Subcutaneous abdominal adipose tissue (tissue), 5 donors: Measurements from ENCODE around the gene ERMN.
"Not testable (repeated sequence)": the region's sequence is repeated elsewhere in the genome, so short reads cannot be mapped to it uniquely, and the experiment has no call there.

Experiments
- H3K27ac ChIP-seq: one replicate; pipeline ENCODE4 v1.7.0; 2013; ENCODE audit warnings: low read depth, mild to moderate bottlenecking, inconsistent platforms, low read length, moderate library complexity
- H3K27me3 ChIP-seq, 5 donors: one replicate each; pipeline ENCODE4 v1.7.0; 2013; ENCODE audit warnings: low read length in 5 of 5, inconsistent platforms in 1 of 5; ENCODE audit not compliant: control insufficient read depth in 5 of 5, insufficient read depth in 4 of 5
- H3K36me3 ChIP-seq, 5 donors: one replicate each; pipeline ENCODE4 v1.7.0; 2013; ENCODE audit warnings: low read length in 5 of 5; ENCODE audit not compliant: control insufficient read depth in 5 of 5, insufficient read depth in 5 of 5
- H3K4me1 ChIP-seq, 5 donors: one replicate each; pipeline ENCODE4 v1.7.0; 2013; ENCODE audit warnings: low read length in 5 of 5, mild to moderate bottlenecking in 3 of 5, moderate library complexity in 1 of 5; ENCODE audit not compliant: control insufficient read depth in 5 of 5, insufficient read depth in 5 of 5
- H3K4me3 ChIP-seq, 5 donors: one replicate each; pipeline ENCODE4 v1.7.0; 2013; ENCODE audit warnings: low read length in 5 of 5, low read depth in 1 of 5
- H3K9ac ChIP-seq, 5 donors: one replicate each; pipeline ENCODE4 v1.7.0; 2013; ENCODE audit warnings: low read length in 5 of 5, mild to moderate bottlenecking in 4 of 5, moderate library complexity in 3 of 5
- H3K9me3 ChIP-seq, 5 donors: one replicate each; pipeline ENCODE4 v1.7.0; 2013; ENCODE audit warnings: low read length in 5 of 5; ENCODE audit not compliant: control insufficient read depth in 5 of 5
- donor health status: healthy.
- donor health status: healthy.
- donor health status: healthy.
- donor health status: healthy.
- donor health status: healthy.

Gene ERMN

DNA sequence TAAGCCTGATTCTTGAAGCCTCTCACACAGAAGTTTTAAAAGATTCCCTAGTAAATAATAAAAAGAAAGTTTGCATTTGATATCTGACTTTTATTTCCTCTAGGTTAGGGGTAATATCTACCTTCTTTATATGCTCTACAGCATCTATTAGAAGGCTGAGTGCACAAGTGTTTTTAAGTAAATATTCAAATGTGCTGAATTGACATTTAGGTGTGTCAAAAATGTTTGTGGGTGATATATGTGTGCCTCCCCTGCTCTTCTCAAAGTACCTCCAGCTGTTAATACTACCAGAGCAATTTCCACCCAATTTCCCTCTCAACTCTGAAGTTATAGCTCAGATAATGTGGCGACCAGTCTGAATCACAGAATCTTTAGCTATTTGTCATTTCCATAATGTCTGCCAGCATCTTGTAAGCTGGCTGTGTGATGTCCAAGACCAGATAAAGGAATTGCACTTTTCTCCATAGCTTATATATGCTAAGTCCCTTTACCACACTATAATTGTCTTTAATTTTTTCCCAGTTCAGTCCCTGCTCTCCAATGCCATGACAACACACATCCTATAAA is 24.4 kb upstream of the ERMN start:
- no peak overlapping the region for H3K4me3 ChIP-seq
- H3K27ac ChIP-seq, result no peak overlapping the region
- no peak overlapping the region for H3K9ac ChIP-seq
- no peaks in the 10 kb centered on the region for H3K4me1 ChIP-seq
- H3K27me3 ChIP-seq, result no peaks in the 10 kb centered on the region
- no peaks in the 10 kb centered on the region for H3K36me3 ChIP-seq
- H3K9me3 ChIP-seq, result peaks cover 0 to 4% (median 0%) of the 10 kb centered on the region in 5 donors

DNA sequence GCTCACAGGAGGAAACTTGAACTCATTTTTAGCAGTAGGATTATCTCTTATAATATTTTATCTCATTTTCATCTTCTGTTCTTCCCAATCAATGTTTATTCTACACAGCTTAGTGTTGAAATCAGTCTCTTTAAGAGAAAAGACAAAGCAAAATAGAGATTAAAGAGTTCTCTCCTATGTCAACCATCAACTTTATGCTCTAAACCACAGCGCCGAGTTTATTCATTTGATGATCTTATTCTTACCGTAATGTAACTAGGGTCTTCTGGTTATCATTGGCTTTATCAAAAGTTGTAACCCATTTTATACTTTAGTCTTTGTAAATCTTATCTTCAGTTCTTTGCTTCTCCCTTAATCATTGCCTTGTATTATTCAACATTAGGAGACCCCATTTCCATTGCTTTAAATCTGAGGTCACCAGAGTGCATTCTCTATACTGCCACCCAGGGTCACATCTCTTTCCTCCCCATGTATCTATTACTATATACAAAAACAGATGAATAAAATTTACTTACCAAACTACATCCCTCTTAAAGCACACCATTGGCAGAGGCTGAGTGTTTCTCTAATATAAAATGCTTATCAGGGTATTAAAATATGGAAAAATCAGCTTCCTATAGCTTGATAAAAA is 22.8 kb upstream of the ERMN start:
- H3K4me1 ChIP-seq, result no peaks in the 10 kb centered on the region
- H3K4me3 ChIP-seq, result no peak overlapping the region
- H3K9ac ChIP-seq, result no peak overlapping the region
- no peak overlapping the region for H3K27ac ChIP-seq
- H3K36me3 ChIP-seq, result no peaks in the 10 kb centered on the region
- H3K9me3 ChIP-seq, result peaks cover 0 to 7% (median 4%) of the 10 kb centered on the region in 5 donors
- no peaks in the 10 kb centered on the region for H3K27me3 ChIP-seq

DNA sequence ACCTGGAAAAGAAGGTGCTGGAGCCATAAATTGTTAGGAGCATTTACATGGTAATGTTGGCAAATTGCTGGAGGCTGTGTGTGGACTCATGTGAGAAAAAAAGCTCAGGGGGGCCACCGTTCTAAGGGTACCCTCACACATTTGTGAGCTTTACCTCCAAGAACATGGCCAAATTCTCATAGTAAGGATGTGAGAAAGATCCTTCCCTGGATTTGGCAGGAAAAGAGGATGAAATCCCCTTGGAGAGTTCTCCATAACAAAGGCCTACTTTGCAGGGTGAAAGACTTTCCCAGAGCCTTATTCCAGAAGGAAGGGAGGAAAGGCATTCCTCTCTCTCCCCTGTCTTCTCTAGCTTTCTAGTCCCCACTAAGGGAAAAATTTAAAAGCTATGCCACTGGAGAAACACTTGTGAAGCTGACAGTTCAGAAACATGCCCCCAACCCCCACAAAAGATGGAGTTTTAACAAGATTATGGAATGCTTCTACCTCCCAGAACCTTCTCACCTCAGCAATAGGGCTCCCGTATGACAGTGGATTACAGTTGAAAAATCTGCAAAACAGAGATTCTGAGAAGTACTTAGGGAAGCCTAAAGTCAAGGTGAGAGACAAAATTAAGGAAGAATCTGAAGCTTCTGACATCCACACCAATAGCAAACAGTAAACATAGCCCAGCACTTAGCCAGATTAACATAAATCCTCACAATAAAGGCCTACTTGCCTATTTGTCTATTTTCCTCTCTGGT is 20.2 kb upstream of the ERMN start:
- H3K4me1 ChIP-seq, result no peaks in the 10 kb centered on the region
- no peak overlapping the region for H3K9ac ChIP-seq
- H3K36me3 ChIP-seq, result no peaks in the 10 kb centered on the region
- no peaks in the 10 kb centered on the region for H3K27me3 ChIP-seq
- H3K9me3 ChIP-seq, result peaks cover 0 to 7% (median 5%) of the 10 kb centered on the region in 5 donors
- H3K27ac ChIP-seq, result no peak overlapping the region
- no peak overlapping the region for H3K4me3 ChIP-seq

DNA sequence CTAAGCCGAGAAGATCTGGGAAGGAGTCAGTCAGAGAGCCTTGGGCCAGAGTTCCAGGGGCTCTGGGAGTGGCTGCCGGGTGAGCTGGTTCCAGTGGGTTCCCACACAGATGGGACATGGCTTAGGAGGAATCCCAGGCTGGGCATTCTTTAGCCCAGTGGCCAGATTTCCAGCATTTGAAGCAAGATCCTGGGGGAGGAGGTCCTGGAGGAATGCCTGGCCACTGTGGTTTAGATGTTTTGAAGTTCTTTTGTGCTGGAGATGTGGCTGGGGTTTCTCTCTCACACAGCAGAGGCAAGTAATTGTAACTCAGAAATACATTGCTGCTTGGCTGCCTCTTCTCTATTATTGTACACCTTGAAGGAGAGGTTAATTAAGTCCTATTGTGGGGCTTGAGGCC is 15.8 kb upstream of the ERMN start:
- not testable (repeated sequence) for H3K9ac ChIP-seq, H3K4me1 ChIP-seq, H3K27me3 ChIP-seq, H3K4me3 ChIP-seq, H3K9me3 ChIP-seq, H3K36me3 ChIP-seq, H3K27ac ChIP-seq

DNA sequence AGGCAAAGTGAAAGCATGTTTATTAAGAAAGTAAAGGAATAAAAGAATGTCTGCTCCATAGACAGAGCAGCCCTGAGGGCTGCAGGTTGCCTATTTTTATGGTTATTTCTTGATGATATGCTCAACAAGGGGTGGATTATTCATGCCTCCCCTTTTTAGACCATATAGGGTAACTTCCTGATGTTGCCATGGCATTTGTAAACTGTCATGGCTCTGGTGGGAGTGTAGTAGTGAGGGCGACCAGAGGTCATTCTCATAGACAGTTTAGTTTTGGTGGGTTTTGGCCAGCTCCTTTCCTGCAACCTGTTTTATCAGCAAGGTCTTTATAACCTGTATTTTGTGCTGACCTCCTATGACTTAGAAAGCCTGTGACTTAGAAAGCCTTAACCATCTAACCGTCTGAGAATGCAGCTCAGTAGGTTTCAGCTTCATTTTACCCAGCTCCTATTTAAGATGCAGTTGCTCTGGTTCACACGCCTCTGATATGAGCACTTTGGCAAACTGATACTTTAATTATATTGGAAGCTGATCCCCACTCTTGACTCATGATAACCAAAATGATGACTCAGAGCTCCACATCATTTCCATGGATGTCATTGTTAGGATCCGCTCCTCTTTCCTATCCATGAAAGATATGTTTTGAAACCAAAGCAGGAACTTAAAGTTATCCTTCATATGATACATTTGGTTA is 14.5 kb upstream of the ERMN start:
- H3K27me3 ChIP-seq, result no peaks in the 10 kb centered on the region
- H3K9me3 ChIP-seq, result peaks cover 0 to 6% (median 3%) of the 10 kb centered on the region in 5 donors
- H3K27ac ChIP-seq, result no peak overlapping the region
- no peak overlapping the region for H3K4me3 ChIP-seq
- peaks cover 0 to 3% (median 0%) of the 10 kb centered on the region in 5 donors for H3K4me1 ChIP-seq
- H3K9ac ChIP-seq, result no peak overlapping the region
- no peaks in the 10 kb centered on the region for H3K36me3 ChIP-seq

DNA sequence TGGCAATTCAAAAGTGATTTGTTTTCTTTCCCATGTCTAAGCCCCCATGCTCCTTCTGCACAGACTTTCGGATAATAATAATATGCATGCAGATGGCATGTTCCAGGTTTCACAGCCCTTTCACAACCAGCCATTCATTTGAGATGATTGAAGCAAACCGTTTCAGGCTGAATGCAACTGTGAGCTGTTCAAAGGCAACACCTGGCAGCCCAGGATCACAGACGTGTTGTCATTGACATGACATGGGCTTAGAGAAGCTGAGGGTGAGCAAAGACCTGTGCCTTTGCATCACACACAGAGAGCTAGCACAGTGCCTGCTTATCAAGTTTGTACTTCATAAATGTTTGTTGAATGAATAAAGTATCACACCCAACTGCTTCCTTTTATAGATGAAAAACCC is 12.4 kb upstream of the ERMN start:
- Histone ChIP-seq H3K9ac (no peak overlapping the region), H3K9me3 (peaks cover 0 to 2% (median 0%) of the 10 kb centered on the region in 5 donors), H3K27me3 (no peaks in the 10 kb centered on the region), H3K27ac (no peak overlapping the region), H3K36me3 (no peaks in the 10 kb centered on the region), H3K4me3 (no peak overlapping the region), H3K4me1 (peaks cover 0 to 3% (median 0%) of the 10 kb centered on the region in 5 donors)

DNA sequence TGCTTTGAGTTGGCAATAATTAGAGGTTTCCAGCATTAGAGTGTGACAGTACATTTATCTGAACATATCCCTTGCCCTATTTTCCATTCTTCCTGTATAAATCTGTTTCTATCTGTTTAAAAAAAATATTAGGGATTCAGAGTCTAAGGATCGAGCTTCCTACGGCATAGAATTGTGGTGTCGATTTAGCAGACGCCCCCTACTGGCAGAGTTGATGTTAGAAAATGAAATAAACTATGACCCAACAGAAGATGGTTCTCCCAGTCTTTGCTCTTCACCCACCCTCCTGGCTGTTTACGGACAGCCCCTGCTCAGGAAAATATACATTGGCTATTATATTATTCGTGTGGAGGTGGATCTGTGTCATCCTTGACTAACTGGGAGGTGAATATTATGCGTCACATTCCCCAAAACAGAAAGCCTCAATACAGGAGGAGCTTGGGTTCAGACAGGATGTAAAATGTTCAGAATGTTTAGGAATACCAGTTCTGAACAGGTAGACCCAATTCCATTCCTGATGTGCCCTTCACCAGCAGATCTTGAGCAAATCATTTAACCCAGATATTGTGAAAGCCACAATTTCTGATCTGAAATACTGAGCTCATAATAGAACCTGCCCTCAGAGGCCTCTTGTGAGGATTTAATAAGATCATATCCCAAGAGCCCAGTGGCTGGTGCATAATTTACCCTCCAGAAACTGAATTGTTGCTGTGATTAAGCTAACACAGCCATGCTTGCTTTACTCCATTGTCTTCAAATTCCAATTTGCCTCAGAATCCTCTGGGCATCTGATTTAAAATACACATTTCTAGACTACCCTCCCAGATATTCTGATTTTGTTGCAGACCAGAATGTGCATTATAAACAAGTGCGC is 10.8 kb upstream of the ERMN start:
- Histone ChIP-seq H3K9ac (no peak overlapping the region), H3K36me3 (no peaks in the 10 kb centered on the region), H3K9me3 (no peaks in the 10 kb centered on the region), H3K4me1 (peaks cover 0 to 3% (median 0%) of the 10 kb centered on the region in 5 donors), H3K27ac (no peak overlapping the region), H3K4me3 (no peak overlapping the region), H3K27me3 (no peaks in the 10 kb centered on the region)

DNA sequence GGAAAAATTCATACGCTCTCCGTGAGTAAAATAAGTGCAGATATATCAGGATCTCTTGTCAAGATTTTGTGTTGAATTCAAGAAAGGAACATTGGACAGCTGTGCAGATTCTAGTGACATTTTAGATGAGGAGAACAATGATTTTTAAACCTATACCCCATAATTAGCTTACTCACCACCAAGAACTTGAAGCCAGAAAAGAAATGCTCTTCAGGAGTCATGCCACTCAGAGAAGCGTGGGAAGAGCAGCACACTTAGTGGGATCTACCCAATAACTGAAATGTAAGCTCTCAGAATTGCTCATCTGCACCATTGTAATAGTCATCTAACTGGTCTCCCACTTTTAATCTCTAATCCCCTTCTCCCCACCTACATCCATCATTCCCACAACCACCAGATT is 9.2 kb upstream of the ERMN start:
- Histone ChIP-seq H3K27me3 (no peaks in the 10 kb centered on the region), H3K4me1 (peaks cover 0 to 3% (median 0%) of the 10 kb centered on the region in 5 donors), H3K9me3 (no peaks in the 10 kb centered on the region), H3K9ac (no peak overlapping the region), H3K36me3 (no peaks in the 10 kb centered on the region), H3K4me3 (no peak overlapping the region), H3K27ac (no peak overlapping the region)

DNA sequence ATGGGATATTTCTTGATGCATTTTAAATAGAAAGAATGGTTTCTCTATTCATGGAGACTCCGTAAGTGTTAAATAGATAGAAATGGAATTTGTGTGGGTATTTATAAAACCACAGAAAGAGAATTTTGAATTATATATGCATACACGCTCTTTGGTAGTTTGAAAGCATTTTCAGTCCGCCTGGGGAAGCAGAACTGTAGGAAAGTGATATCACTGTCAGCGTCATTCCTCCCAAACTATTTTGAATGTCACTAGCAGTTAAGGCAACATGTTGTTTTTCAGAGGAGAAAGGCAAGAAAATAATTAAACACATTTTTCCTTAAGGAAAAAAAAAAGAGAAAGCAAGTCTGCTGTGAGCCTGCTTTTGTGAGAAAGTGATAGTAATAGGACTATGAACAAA is 8.7 kb upstream of the ERMN start:
- Histone ChIP-seq H3K9me3 (no peaks in the 10 kb centered on the region), H3K27ac (no peak overlapping the region), H3K27me3 (no peaks in the 10 kb centered on the region), H3K4me3 (no peak overlapping the region), H3K9ac (no peak overlapping the region), H3K4me1 (peaks cover 0 to 3% (median 0%) of the 10 kb centered on the region in 5 donors), H3K36me3 (no peaks in the 10 kb centered on the region)
